WERI-Rb-1 (cell line): ENCODE data around the gene SEMA3B.
"Not testable (repeated sequence)": the region's sequence is repeated elsewhere in the genome, so short reads cannot be mapped to it uniquely, and the experiment has no call there.

Experiments used
- DNase-seq: peaks from one replicate; pipeline ENCODE4 v3.0.0-alpha.2; 2020
- H3K27ac ChIP-seq: fragments of 250-450 bp; sonication (Bioruptor Pico); 2 replicates; pipeline ENCODE4 v1.5.1; 2020; ENCODE audit warnings: mild to moderate bottlenecking, moderate library complexity
- H3K27me3 ChIP-seq: fragments of 250-450 bp; sonication (Bioruptor Pico); 2 replicates; pipeline ENCODE4 v1.5.1; 2021; ENCODE audit warnings: mild to moderate bottlenecking, low read depth, moderate library complexity; ENCODE audit not compliant: insufficient read depth, severe bottlenecking
- H3K36me3 ChIP-seq: fragments of 250-450 bp; sonication (Bioruptor Pico); 2 replicates; pipeline ENCODE4 v1.5.1; 2020; ENCODE audit warnings: mild to moderate bottlenecking, moderate library complexity
- H3K4me3 ChIP-seq: 2 replicates; pipeline ENCODE4 v1.5.1; 2011; ENCODE audit warnings: low read depth, mild to moderate bottlenecking, control low read depth, low read length
- H3K9me3 ChIP-seq: fragments of 250-450 bp; sonication (Bioruptor Pico); 2 replicates; pipeline ENCODE4 v1.5.1; 2021; ENCODE audit warnings: mild to moderate bottlenecking, moderate library complexity; ENCODE audit not compliant: severe bottlenecking
- TF ChIP-seq, protein P1 (sequence below): IDR thresholded peaks from 2 replicates; pipeline ENCODE4 v1.5.1; 2011; ENCODE audit warnings: low read depth, mild to moderate bottlenecking, control low read depth, inconsistent platforms, low read length

Gene SEMA3B

DNA sequence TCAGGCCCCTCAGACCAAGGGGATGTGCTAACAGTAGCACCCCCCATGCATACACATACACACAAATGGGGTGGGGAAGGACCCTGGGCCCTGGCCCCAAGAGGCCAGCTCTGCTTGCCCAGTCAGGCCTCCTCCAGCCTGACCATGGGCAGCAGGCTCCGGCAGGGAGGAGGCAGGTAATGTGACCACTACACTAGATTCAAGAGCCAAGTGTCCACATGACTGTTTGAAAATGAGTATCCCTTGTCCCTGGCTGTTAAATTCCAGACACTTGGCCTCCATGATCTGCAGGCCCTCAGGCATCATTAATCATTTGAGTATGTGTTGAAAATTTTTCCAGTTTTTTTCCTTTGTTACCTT is 46.8 kb upstream of the SEMA3B start:
- TF ChIP-seq, protein P1, sequence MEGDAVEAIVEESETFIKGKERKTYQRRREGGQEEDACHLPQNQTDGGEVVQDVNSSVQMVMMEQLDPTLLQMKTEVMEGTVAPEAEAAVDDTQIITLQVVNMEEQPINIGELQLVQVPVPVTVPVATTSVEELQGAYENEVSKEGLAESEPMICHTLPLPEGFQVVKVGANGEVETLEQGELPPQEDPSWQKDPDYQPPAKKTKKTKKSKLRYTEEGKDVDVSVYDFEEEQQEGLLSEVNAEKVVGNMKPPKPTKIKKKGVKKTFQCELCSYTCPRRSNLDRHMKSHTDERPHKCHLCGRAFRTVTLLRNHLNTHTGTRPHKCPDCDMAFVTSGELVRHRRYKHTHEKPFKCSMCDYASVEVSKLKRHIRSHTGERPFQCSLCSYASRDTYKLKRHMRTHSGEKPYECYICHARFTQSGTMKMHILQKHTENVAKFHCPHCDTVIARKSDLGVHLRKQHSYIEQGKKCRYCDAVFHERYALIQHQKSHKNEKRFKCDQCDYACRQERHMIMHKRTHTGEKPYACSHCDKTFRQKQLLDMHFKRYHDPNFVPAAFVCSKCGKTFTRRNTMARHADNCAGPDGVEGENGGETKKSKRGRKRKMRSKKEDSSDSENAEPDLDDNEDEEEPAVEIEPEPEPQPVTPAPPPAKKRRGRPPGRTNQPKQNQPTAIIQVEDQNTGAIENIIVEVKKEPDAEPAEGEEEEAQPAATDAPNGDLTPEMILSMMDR, result no peak
- Histone ChIP-seq H3K27ac (no peak overlapping the region), H3K36me3 (peaks cover 22% of the 10 kb centered on the region), H3K9me3 (no peaks in the 10 kb centered on the region), H3K4me3 (no peak overlapping the region), H3K27me3 (no peaks in the 10 kb centered on the region)
- DNase-seq, result no peak

- TF ChIP-seq, protein P1, result no peak
- H3K27me3 ChIP-seq, result no peaks in the 10 kb centered on the region
- DNase-seq, result no peak
- H3K27ac ChIP-seq, result no peak overlapping the region
- H3K9me3 ChIP-seq, result no peaks in the 10 kb centered on the region
- peaks cover under 1% of the 10 kb centered on the region for H3K36me3 ChIP-seq
- H3K4me3 ChIP-seq, result no peak overlapping the region
Observed at GRCh38 chr3:50224639-50225038, 44.3 kb upstream of the SEMA3B start.

GRCh38 chr3:50226888-50227389 is 42.0 kb upstream of the SEMA3B start:
- Histone ChIP-seq H3K36me3 (no peaks in the 10 kb centered on the region), H3K4me3 (peak overlapping the region; percentile 57), H3K27ac (peak overlapping the region; percentile 48), H3K9me3 (no peaks in the 10 kb centered on the region), H3K27me3 (no peaks in the 10 kb centered on the region)
- no peak for DNase-seq
- TF ChIP-seq, protein P1, result no peak

DNA sequence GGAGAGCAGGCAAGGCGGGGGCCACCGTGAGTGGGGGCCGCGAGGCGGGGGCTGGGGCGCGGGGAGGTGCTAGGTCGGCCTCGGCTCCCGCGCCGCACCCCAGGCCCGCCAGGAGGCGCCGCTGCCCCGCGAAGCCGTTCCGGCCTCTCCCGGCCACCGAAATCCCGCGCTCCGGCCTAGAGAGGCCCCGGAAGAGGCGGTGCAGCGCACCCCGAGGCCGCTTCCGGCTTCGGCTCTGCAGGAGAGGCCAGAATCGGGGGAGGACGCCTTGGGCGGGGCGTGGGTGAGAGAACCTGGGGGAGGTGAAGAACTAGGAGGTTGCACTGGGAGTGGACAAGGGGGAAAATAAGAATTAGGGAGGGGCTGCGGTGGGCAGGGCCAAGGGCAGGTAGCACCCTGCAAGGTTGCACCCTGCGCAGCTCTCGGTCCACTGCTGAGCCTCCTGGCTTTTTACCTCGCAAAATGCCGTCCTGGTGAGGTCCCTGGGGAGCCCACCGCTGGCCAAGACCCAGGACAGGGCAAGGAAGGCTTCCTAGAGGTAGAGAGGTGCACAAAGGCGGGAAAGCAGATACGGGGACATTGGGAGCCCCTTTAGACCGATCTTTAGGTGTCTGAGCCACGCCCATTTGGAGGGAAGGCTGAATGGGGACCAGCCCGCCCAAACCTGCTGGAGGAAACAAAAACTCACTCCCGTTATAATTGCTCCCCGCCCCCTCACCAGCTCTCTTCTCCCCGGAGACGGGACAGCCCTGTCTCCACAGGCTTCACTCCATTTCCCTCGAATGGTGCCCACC is 41.4 kb upstream of the SEMA3B start:
- Histone ChIP-seq H3K27ac (peak overlapping the region; percentile 84), H3K4me3 (peak overlapping the region; percentile 75), H3K9me3 (no peaks in the 10 kb centered on the region), H3K27me3 (no peaks in the 10 kb centered on the region), H3K36me3 (no peaks in the 10 kb centered on the region)
- DNase-seq, result peak; percentile 96
- TF ChIP-seq, protein P1, result peak; percentile 88

- DNase-seq, H3K36me3 ChIP-seq, H3K27me3 ChIP-seq, H3K9me3 ChIP-seq: not testable (repeated sequence)
- Histone ChIP-seq H3K4me3 (peak overlapping the region; percentile 75), H3K27ac (peak overlapping the region; percentile 84)
Observed at GRCh38 chr3:50228184-50228763, 40.7 kb upstream of the SEMA3B start.

DNA sequence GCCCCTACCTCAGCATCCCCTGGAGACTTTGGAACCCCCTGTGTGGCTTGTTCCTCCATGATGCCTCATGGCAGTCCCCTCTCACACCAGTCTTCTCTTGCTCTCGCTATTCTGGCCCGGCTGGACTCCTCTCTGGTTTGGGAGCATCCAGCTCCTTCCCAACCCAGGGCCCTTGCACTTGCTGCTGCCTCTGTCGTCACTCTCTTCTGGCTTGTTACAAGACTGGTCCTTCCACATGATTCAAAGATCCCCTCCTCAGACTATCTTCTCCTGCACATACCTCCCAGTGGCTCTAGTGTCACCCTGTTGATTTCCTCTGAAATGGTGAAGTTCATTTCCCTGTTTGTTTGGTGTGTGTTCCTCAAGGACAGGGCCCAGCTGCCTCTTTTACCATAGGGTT is 39.5 kb upstream of the SEMA3B start:
- no peaks in the 10 kb centered on the region for H3K36me3 ChIP-seq
- no peak for DNase-seq
- TF ChIP-seq, protein P1, result no peak
- no peak overlapping the region for H3K27ac ChIP-seq
- no peaks in the 10 kb centered on the region for H3K9me3 ChIP-seq
- no peak overlapping the region for H3K4me3 ChIP-seq
- H3K27me3 ChIP-seq, result no peaks in the 10 kb centered on the region
